Hippocampal formation (tissue), 2 donors: ENCODE data around the gene FFAR3.

Experiments
- DNase-seq, 2 donors: peaks; one replicate each; lab custom pipeline; 2025; lab: John Stamatoyannopoulos, UW

FFAR3 gene

GRCh38 chr19:35330475-35330874 is 27.8 kb upstream of the FFAR3 start:
- no peak for DNase-seq

- no peak for DNase-seq
Measured at GRCh38 chr19:35331551-35332214, 26.6 kb upstream of the FFAR3 start.

GRCh38 chr19:35332817-35333216 is 25.4 kb upstream of the FFAR3 start:
- DNase-seq = no peak

GRCh38 chr19:35334144-35334753 is 24.0 kb upstream of the FFAR3 start:
- DNase-seq = no peak

GRCh38 chr19:35336166-35336955 is 21.9 kb upstream of the FFAR3 start:
- no peak for DNase-seq

- no peak for DNase-seq
Measured at GRCh38 chr19:35337097-35337983, 20.9 kb upstream of the FFAR3 start.

- no peak for DNase-seq
Measured at GRCh38 chr19:35337984-35338296, 20.3 kb upstream of the FFAR3 start.

GRCh38 chr19:35340431-35340830 is 17.8 kb upstream of the FFAR3 start:
- no peak for DNase-seq

- DNase-seq = no peak
Measured at GRCh38 chr19:35341006-35341405, 17.3 kb upstream of the FFAR3 start.

GRCh38 chr19:35341565-35342225 is 16.6 kb upstream of the FFAR3 start:
- DNase-seq = no peak

GRCh38 chr19:35342430-35342829 is 15.8 kb upstream of the FFAR3 start:
- DNase-seq = no peak

GRCh38 chr19:35344511-35345031 is 13.7 kb upstream of the FFAR3 start:
- DNase-seq = no peak

- no peak for DNase-seq
Measured at GRCh38 chr19:35345671-35346111, 12.6 kb upstream of the FFAR3 start.

GRCh38 chr19:35346193-35347052 is 11.8 kb upstream of the FFAR3 start:
- no peak for DNase-seq

GRCh38 chr19:35347171-35347929 is 10.9 kb upstream of the FFAR3 start, which contains the start of gene FFAR1:
Gene FFAR1, plus strand, starts transcription at chr19:35347902. Its CDS starts 3,650 bp downstream, at chr19:35351552.
- DNase-seq = peak in 1 of 2 donors; percentile 12

GRCh38 chr19:35347930-35348298 is 10.3 kb upstream of the FFAR3 start:
- DNase-seq = no peak

GRCh38 chr19:35348911-35349611 is 9.2 kb upstream of the FFAR3 start:
- DNase-seq = no peak

GRCh38 chr19:35349614-35350521 is 8.4 kb upstream of the FFAR3 start:
- no peak for DNase-seq
